Measurements from ENCODE around the gene ST6GALNAC6. TPM values are rescaled to one million over a fixed set of nuclear protein-coding genes. Genes with fewer than 3 reads are reported as not detected.
"Not testable (repeated sequence)": the region's sequence is repeated elsewhere in the genome, so short reads cannot be mapped to it uniquely, and the experiment has no call there.

ST6GALNAC6 gene
- polyA plus RNA-seq, 1 donor from 2014 or later: 44.2 TPM

DNA sequence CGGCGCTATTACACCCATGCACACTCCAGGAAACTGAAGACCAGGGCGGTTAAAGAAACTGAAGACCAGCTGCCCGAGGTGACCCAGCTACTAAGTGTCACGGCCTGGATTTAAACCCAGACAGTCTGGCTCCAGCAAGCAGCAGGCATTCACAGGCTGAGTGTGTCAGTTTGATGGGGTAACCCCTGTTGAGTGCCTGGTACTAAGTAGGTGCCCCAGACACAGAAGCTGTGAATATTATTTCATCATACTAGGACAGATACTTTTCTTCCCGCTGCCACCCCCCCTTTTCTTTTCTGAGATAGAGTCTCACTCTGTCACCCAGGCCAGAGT is 52.3 kb downstream of the ST6GALNAC6 start:
- no peaks in the 10 kb centered on the region for H3K9me2 ChIP-seq (ENCODE audit: insufficient read depth, low read length)
- H3K27ac ChIP-seq (ENCODE audit: low read length): no peak overlapping the region
- H3K79me2 ChIP-seq (replicated peaks; ENCODE audit: insufficient read depth, low read length): no peaks in the 10 kb centered on the region

DNA sequence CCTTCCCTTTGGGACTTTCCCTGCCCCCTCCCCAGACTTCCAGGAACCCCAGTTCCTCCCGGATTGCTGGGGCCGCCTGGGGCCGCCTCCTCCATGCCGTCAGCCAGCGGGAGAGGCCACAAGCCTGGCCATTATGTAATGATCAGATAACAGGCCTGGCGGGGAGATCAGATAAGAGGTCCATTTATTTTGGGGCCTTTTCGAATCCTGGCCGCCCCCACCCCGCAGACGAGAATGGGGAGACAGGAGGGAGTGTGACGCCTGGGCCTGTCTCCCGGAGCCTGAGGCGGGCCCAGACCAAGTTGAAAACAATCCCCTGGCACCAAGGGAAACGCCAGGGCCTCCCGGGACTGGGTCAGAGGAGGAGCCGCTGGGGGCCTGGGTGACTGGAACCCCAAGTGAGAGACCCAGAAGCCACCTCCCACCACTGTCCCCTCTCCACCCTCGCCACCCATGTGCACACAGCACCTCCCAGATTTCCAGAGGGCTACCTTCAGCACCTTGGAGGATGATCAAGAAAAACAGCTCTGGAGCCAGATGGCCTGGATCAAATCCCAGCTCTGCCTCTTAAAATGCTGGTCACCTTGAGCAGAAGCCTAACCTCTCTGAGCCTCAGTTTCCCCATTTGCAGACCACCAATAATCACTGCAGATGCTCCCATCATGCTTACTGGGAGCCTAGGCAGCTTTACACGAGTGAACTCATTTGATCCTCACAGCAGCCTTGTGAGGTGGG is 52.8 kb downstream of the ST6GALNAC6 start:
- Histone ChIP-seq H3K36me3 (ENCODE audit: insufficient read depth, low read length) (no peaks in the 10 kb centered on the region), H3K4me2 (ENCODE audit: low read length) (no peak overlapping the region), H3F3A (ENCODE audit: insufficient read depth, low read length, poor library complexity, severe bottlenecking) (no peaks in the 10 kb centered on the region), H3K79me2 (replicated peaks; ENCODE audit: insufficient read depth, low read length) (no peaks in the 10 kb centered on the region), H3K4me3 (ENCODE audit: low read length) (no peak overlapping the region), H3K27me3 (ENCODE audit: insufficient read depth, low read depth, low read length) (no peaks in the 10 kb centered on the region), H3K27ac (ENCODE audit: low read length) (no peak overlapping the region), H4K20me1 (ENCODE audit: insufficient read depth) (no peaks in the 10 kb centered on the region), H3K9me2 (ENCODE audit: insufficient read depth, low read length) (no peaks in the 10 kb centered on the region), H2AFZ (ENCODE audit: low read depth, low read length) (no peak overlapping the region), H3K9me3 (ENCODE audit: low read length) (no peaks in the 10 kb centered on the region), H3K9ac (ENCODE audit: low read length) (no peak overlapping the region)
- TF ChIP-seq POLR2AphosphoS5 (IDR thresholded peaks at IDR 0.05) (no peak), MXI1 (conservative IDR thresholded peaks at IDR 0.05; ENCODE audit: poor library complexity, severe bottlenecking) (no peak), SMC3 (conservative IDR thresholded peaks at IDR 0.05; ENCODE audit: poor library complexity) (no peak), TAF1 (IDR thresholded peaks at IDR 0.05; ENCODE audit: low read depth) (no peak), EZH2 (IDR thresholded peaks at IDR 0.05; ENCODE audit: borderline replicate concordance, insufficient read depth, low read length, poor library complexity, severe bottlenecking) (no peak), RAD21 (conservative IDR thresholded peaks at IDR 0.05) (no peak), EP300 (conservative IDR thresholded peaks at IDR 0.05; ENCODE audit: poor library complexity, severe bottlenecking) (no peak)
- TF ChIP-seq, protein P1, sequence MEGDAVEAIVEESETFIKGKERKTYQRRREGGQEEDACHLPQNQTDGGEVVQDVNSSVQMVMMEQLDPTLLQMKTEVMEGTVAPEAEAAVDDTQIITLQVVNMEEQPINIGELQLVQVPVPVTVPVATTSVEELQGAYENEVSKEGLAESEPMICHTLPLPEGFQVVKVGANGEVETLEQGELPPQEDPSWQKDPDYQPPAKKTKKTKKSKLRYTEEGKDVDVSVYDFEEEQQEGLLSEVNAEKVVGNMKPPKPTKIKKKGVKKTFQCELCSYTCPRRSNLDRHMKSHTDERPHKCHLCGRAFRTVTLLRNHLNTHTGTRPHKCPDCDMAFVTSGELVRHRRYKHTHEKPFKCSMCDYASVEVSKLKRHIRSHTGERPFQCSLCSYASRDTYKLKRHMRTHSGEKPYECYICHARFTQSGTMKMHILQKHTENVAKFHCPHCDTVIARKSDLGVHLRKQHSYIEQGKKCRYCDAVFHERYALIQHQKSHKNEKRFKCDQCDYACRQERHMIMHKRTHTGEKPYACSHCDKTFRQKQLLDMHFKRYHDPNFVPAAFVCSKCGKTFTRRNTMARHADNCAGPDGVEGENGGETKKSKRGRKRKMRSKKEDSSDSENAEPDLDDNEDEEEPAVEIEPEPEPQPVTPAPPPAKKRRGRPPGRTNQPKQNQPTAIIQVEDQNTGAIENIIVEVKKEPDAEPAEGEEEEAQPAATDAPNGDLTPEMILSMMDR (IDR thresholded peaks at IDR 0.05; ENCODE audit: poor library complexity, severe bottlenecking): no peak
- TF ChIP-seq, protein P2, sequence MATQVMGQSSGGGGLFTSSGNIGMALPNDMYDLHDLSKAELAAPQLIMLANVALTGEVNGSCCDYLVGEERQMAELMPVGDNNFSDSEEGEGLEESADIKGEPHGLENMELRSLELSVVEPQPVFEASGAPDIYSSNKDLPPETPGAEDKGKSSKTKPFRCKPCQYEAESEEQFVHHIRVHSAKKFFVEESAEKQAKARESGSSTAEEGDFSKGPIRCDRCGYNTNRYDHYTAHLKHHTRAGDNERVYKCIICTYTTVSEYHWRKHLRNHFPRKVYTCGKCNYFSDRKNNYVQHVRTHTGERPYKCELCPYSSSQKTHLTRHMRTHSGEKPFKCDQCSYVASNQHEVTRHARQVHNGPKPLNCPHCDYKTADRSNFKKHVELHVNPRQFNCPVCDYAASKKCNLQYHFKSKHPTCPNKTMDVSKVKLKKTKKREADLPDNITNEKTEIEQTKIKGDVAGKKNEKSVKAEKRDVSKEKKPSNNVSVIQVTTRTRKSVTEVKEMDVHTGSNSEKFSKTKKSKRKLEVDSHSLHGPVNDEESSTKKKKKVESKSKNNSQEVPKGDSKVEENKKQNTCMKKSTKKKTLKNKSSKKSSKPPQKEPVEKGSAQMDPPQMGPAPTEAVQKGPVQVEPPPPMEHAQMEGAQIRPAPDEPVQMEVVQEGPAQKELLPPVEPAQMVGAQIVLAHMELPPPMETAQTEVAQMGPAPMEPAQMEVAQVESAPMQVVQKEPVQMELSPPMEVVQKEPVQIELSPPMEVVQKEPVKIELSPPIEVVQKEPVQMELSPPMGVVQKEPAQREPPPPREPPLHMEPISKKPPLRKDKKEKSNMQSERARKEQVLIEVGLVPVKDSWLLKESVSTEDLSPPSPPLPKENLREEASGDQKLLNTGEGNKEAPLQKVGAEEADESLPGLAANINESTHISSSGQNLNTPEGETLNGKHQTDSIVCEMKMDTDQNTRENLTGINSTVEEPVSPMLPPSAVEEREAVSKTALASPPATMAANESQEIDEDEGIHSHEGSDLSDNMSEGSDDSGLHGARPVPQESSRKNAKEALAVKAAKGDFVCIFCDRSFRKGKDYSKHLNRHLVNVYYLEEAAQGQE (IDR thresholded peaks at IDR 0.05; ENCODE audit: borderline replicate concordance): no peak

More for the DNA sequence above, 52.3 kb downstream of the ST6GALNAC6 start:
- Histone ChIP-seq H4K20me1 (ENCODE audit: insufficient read depth) (no peaks in the 10 kb centered on the region), H3F3A (ENCODE audit: insufficient read depth, low read length, poor library complexity, severe bottlenecking) (no peaks in the 10 kb centered on the region), H3K4me2 (ENCODE audit: low read length) (no peak overlapping the region), H3K36me3 (ENCODE audit: insufficient read depth, low read length) (no peaks in the 10 kb centered on the region), H3K9ac (ENCODE audit: low read length) (no peak overlapping the region), H2AFZ (ENCODE audit: low read depth, low read length) (no peak overlapping the region), H3K9me3 (ENCODE audit: low read length) (no peaks in the 10 kb centered on the region), H3K4me3 (ENCODE audit: low read length) (no peak overlapping the region), H3K27me3 (ENCODE audit: insufficient read depth, low read depth, low read length) (no peaks in the 10 kb centered on the region)
- TF ChIP-seq, protein P1 (IDR thresholded peaks at IDR 0.05; ENCODE audit: poor library complexity, severe bottlenecking): no peak
- TF ChIP-seq EP300 (conservative IDR thresholded peaks at IDR 0.05; ENCODE audit: poor library complexity, severe bottlenecking) (no peak), EZH2 (IDR thresholded peaks at IDR 0.05; ENCODE audit: borderline replicate concordance, insufficient read depth, low read length, poor library complexity, severe bottlenecking) (no peak), RAD21 (conservative IDR thresholded peaks at IDR 0.05) (no peak), MXI1 (conservative IDR thresholded peaks at IDR 0.05; ENCODE audit: poor library complexity, severe bottlenecking) (no peak), POLR2AphosphoS5 (IDR thresholded peaks at IDR 0.05) (no peak), TAF1 (IDR thresholded peaks at IDR 0.05; ENCODE audit: low read depth) (no peak), SMC3 (conservative IDR thresholded peaks at IDR 0.05; ENCODE audit: poor library complexity) (no peak)
- TF ChIP-seq, protein P2 (IDR thresholded peaks at IDR 0.05; ENCODE audit: borderline replicate concordance): no peak

DNA sequence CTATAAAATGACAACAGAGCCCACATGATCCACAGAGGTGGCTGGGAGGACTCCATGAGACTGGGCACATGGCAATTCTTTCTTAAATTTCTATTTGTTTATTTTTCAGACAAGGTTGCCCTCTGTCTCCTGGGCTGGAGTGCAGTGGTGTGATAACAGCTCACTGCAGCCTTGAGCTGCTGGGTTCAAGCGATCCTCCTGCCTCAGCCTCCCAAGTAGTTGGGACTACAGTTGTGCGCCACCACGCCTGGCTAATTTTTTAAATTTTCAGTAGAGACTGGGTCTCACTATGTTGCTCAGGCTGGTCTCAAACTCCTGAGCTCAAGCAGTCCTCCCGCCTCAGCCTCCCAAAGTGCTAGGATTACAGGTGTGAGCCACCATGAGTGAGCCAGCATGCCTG is 53.8 kb downstream of the ST6GALNAC6 start:
- not testable (repeated sequence) for H3K79me2 ChIP-seq (replicated peaks; ENCODE audit: insufficient read depth, low read length); H3K36me3 ChIP-seq (ENCODE audit: insufficient read depth, low read length); H3K9me2 ChIP-seq (ENCODE audit: insufficient read depth, low read length); H3K27ac ChIP-seq (ENCODE audit: low read length); H3K4me2 ChIP-seq (ENCODE audit: low read length); H3K9me3 ChIP-seq (ENCODE audit: low read length); H4K20me1 ChIP-seq (ENCODE audit: insufficient read depth); H3F3A ChIP-seq (ENCODE audit: insufficient read depth, low read length, poor library complexity, severe bottlenecking); H3K9ac ChIP-seq (ENCODE audit: low read length); H3K27me3 ChIP-seq (ENCODE audit: insufficient read depth, low read depth, low read length); H2AFZ ChIP-seq (ENCODE audit: low read depth, low read length); H3K4me3 ChIP-seq (ENCODE audit: low read length)

Measured in neural cell (in vitro differentiated cells).